K562 (cell line): ENCODE results near the gene ERMP1. TPM values are rescaled to one million over a fixed set of nuclear protein-coding genes. Genes with fewer than 3 reads are reported as not detected.

Source experiments
- ATAC-seq: fragments of 200-7000 bp; cut with Tn5 transposase; 3 replicates; pipeline ENCODE4 v1.9.1; 2020; ENCODE audit warnings: moderate library complexity
- BruUV-seq: library from RNA; stranded (reverse); fragments of 400-500 nt; replicated peaks from 2 replicates; lab custom pipeline; 2021; lab: Mats Ljungman, UMichigan
- CTCF ChIA-PET: fragments of 300-600 bp; formaldehyde crosslinking; extraction: SDS; loops from one replicate; lab custom pipeline; 2021; ENCODE audit warnings: low intra/inter-chr PET ratio; lab: Yijun Ruan, JAX
- POLR2A ChIA-PET: fragments of 300-600, 350-650 bp; sonication (Branson Sonifier 250); formaldehyde crosslinking; extraction: SDS; loops from one replicate; lab custom pipeline; 2021; ENCODE audit warnings: antibody characterized with exemption, inconsistent platforms; lab: Yijun Ruan, JAX
- DNase-seq, 4 experiments: peaks; one replicate each; pipeline versions ENCODE4 v3.0.0 to v3.0.0-alpha.2; 2011 to 2018; ENCODE audit warnings: low spot score in 3 of 4, mixed read lengths in 3 of 4; ENCODE audit errors: extremely low read depth in 1 of 4
- FAIRE-seq: peaks from 2 replicates; lab custom pipeline; 2011; peaks lifted over from hg19 to GRCh38; lab: Jason Lieb, UNC
- H2AFZ ChIP-seq: 2 replicates; pipeline ENCODE4 v1.6.0; 2011; ENCODE audit warnings: low read depth, low read length, control low read depth, inconsistent platforms
- H3K27ac ChIP-seq: fragments of 200-600 bp; 3 replicates; pipeline ENCODE4 v1.8.0; 2011; ENCODE audit warnings: low read depth, mild to moderate bottlenecking, control low read depth, inconsistent platforms, low read length, moderate library complexity, mixed read lengths; ENCODE audit errors: extremely low read depth
- H3K27me3 ChIP-seq, 2 experiments: fragments of 300-600 bp in 1 of 2; 2 replicates in 1 of 2; 3 replicates in 1 of 2; pipeline versions ENCODE4 v1.6.0 to v1.8.0; 2011; ENCODE audit warnings: inconsistent platforms in 2 of 2, low read length in 2 of 2, mild to moderate bottlenecking in 1 of 2, mixed read lengths in 1 of 2, moderate library complexity in 1 of 2; ENCODE audit not compliant: control insufficient read depth in 2 of 2, insufficient read depth in 2 of 2
- H3K36me3 ChIP-seq: fragments of 300-600 bp; 3 replicates; pipeline ENCODE4 v1.8.0; 2011; ENCODE audit warnings: mild to moderate bottlenecking, low read length, inconsistent platforms; ENCODE audit not compliant: control insufficient read depth, insufficient read depth
- H3K4me1 ChIP-seq, 2 experiments: fragments of 200-600 bp in 1 of 2; replicated peaks in 1 of 2; 2 replicates in 1 of 2; 3 replicates in 1 of 2; pipeline versions ENCODE4 v1.5.1 to v1.8.0; 2011; ENCODE audit warnings: inconsistent platforms in 2 of 2, low read length in 2 of 2, mild to moderate bottlenecking in 1 of 2, mixed read lengths in 1 of 2, moderate library complexity in 1 of 2; ENCODE audit not compliant: control insufficient read depth in 2 of 2, insufficient read depth in 2 of 2
- H3K4me2 ChIP-seq: 2 replicates; pipeline ENCODE4 v1.6.1; 2011; ENCODE audit warnings: low read length, control low read depth, inconsistent platforms, mixed read lengths; ENCODE audit not compliant: insufficient read depth
- H3K4me3 ChIP-seq: fragments of 200-600 bp; sonication (generic), shearing (Covaris generic); 2 replicates; pipeline ENCODE4 v1.5.1; 2016; ENCODE audit warnings: control low read depth, inconsistent platforms
- H3K79me2 ChIP-seq: fragments of 200-600 bp; 3 replicates; pipeline ENCODE4 v1.8.0; 2011; ENCODE audit warnings: low read length, inconsistent platforms; ENCODE audit not compliant: control insufficient read depth, insufficient read depth
- H3K9ac ChIP-seq, 2 experiments: 2 replicates each; pipeline versions ENCODE4 v1.6.0 to v1.6.1; 2011; ENCODE audit warnings: low read depth in 2 of 2, low read length in 2 of 2, control low read depth in 1 of 2, inconsistent platforms in 1 of 2, mild to moderate bottlenecking in 1 of 2, mixed read lengths in 1 of 2; ENCODE audit not compliant: insufficient read depth in 1 of 2
- H3K9me1 ChIP-seq: one replicate; pipeline ENCODE4 v1.6.0; 2011; ENCODE audit warnings: inconsistent platforms, mild to moderate bottlenecking, low read length, moderate library complexity; ENCODE audit not compliant: control insufficient read depth, insufficient read depth
- H3K9me3 ChIP-seq: replicated peaks from 2 replicates; pipeline ENCODE4 v1.5.1; 2011; ENCODE audit warnings: low read depth, low read length, inconsistent platforms; ENCODE audit not compliant: control insufficient read depth, insufficient read depth
- H4K20me1 ChIP-seq: replicated peaks from 2 replicates; pipeline ENCODE4 v1.6.1; 2011; ENCODE audit warnings: low read length, inconsistent platforms, mixed read lengths; ENCODE audit not compliant: control insufficient read depth, insufficient read depth
- EGR1 ChIP-seq: fragments of 450-650 bp; conservative IDR thresholded peaks from 2 replicates; pipeline ENCODE4 v1.6.1; 2017; ENCODE audit warnings: mild to moderate bottlenecking
- FOXO4 ChIP-seq: fragments of 450-650 bp; formaldehyde crosslinking; IDR thresholded peaks from 2 replicates; pipeline ENCODE4 v1.4.0; 2020; ENCODE audit warnings: mild to moderate bottlenecking, moderate library complexity
- GTF2A2 ChIP-seq: IDR thresholded peaks from 2 replicates; pipeline ENCODE4 v1.6.1; 2016; ENCODE audit warnings: mild to moderate bottlenecking, missing genetic modification characterization, missing compliant biosample characterization
- STAT6 ChIP-seq: sonication (generic); formaldehyde crosslinking; IDR thresholded peaks from 2 replicates; pipeline ENCODE4 v1.8.1; 2023; ENCODE audit warnings: mild to moderate bottlenecking, missing genetic modification reagents
- TCF7L2 ChIP-seq: fragments of 150-350 bp; IDR thresholded peaks from 2 replicates; pipeline ENCODE4 v1.6.1; 2016; ENCODE audit warnings: low read depth, mild to moderate bottlenecking, low read length, moderate library complexity
- XRCC4 ChIP-seq: IDR thresholded peaks from one replicate; pipeline ENCODE4 v1.6.1; 2011; ENCODE audit not compliant: insufficient read depth, insufficient read length; ENCODE audit errors: extremely low read depth
- ZC3H11A ChIP-seq: IDR thresholded peaks from 2 replicates; pipeline ENCODE4 v1.6.1; 2012; ENCODE audit warnings: low read depth, low read length, improper control_type of control experiment
- ZNF174 ChIP-seq: fragments of 250-450 bp; sonication (Bioruptor Pico); IDR thresholded peaks from 2 replicates; pipeline ENCODE4 v1.4.0; 2020; ENCODE audit warnings: mild to moderate bottlenecking
- ZNF239 ChIP-seq: fragments of 250-450 bp; sonication (Bioruptor Pico); IDR thresholded peaks from 2 replicates; pipeline ENCODE4 v1.4.0; 2020; ENCODE audit warnings: mild to moderate bottlenecking
- WGBS: fragments of 100-300 bp; shearing (Covaris generic); methylation state at CpG from one replicate; pipeline ENCODE4 v1.1.6; 2016; ENCODE audit warnings: low coverage, mixed read lengths; ENCODE audit not compliant: insufficient coverage; ENCODE audit errors: missing lambda C conversion rate; 5-methylcytosine and 5-hydroxymethylcytosine counted together
- in situ Hi-C: fragments of 300-500 bp; cut with MboI; formaldehyde crosslinking; loops from 4 replicates; pipeline ENCODE4 v1.15.0; 2018; ENCODE audit warnings: inconsistent platforms, mixed read lengths
- intact Hi-C: fragments of 100-400 bp; cut with micrococcal nuclease; formaldehyde crosslinking; loops from 2 replicates; pipeline ENCODE4 v1.14.2; 2022
- polyA plus RNA-seq, 8 experiments: library from polyadenylated mRNA; depleted of rRNA in 4 of 8; stranded (reverse) in 5 of 8; unstranded in 3 of 8; fragments of >200 nt; fragmentation: Nextera tagmentation in 2 of 8; fragmentation: Illumina TruSeq in 1 of 8; extraction: Ambion mirVana in 2 of 8; extraction: Trizol in 1 of 8; gene quantifications; 2 replicates each; pipeline versions ENCODE4 v1.2.1 to v1.2.3, GENCODE V29; 2011 to 2014; ENCODE audit warnings: inconsistent platforms in 1 of 8, missing spikeins in 1 of 8
- total RNA-seq, 7 experiments: library from RNA; depleted of rRNA in 6 of 7; stranded (reverse); fragments of >200 nt in 6 of 7; fragmentation: Illumina TruSeq in 2 of 7; extraction: Trizol in 2 of 7; gene quantifications; 2 replicates each; pipeline versions ENCODE4 v1.2.1 to v1.2.3, GENCODE V29; 2011 to 2021; ENCODE audit warnings: low replicate concordance in 1 of 7
- TF ChIP-seq, protein P1 (sequence below): fragments of 250-450 bp; sonication (Bioruptor Pico); IDR thresholded peaks from 2 replicates; pipeline ENCODE4 v1.4.0; 2020
- TF ChIP-seq, protein P2 (sequence below), 2 experiments: IDR thresholded peaks; 2 replicates each; pipeline ENCODE4 v1.6.1; 2011; ENCODE audit warnings: borderline replicate concordance in 1 of 2, control low read depth in 1 of 2, low read depth in 1 of 2, low read length in 1 of 2, mild to moderate bottlenecking in 1 of 2, mixed read lengths in 1 of 2, moderate library complexity in 1 of 2; ENCODE audit not compliant: insufficient read depth in 1 of 2, insufficient read length in 1 of 2, poor library complexity in 1 of 2, severe bottlenecking in 1 of 2; ENCODE audit errors: extremely low read depth in 1 of 2
- TF ChIP-seq, protein P3 (sequence below): fragments of 250-450 bp; sonication (Bioruptor Pico); IDR thresholded peaks from 2 replicates; pipeline ENCODE4 v1.8.0; 2022; ENCODE audit warnings: inconsistent platforms, mild to moderate bottlenecking, moderate library complexity, borderline replicate concordance

ERMP1 gene
- total and polyA plus RNA-seq, 9 of the 15 experiments (the other 6 are each of a cell fraction or from before 2014, with no cell fraction given) = 2.5 to 26.3 (median 12.6) TPM

- TF ChIP-seq FOXO4 (CRISPR knock-in tag) (no peak), STAT6 (CRISPR knock-in tag) (no peak)
Observed at GRCh38 chr9:5815461-5815860, 17.5 kb downstream of the ERMP1 start (continued).

- Histone ChIP-seq H2AFZ (no peak overlapping the region), H3K4me1 (peaks cover 3 to 7% of the 10 kb centered on the region in 2 experiments; a peak in 3 of 5 replicates), H3K9ac (no peak overlapping the region), H4K20me1 (no peaks in the 10 kb centered on the region), H3K27ac (no peak overlapping the region), H3K27me3 (no peaks in the 10 kb centered on the region), H3K9me1 (no peaks in the 10 kb centered on the region), H3K9me3 (no peaks in the 10 kb centered on the region), H3K79me2 (no peaks in the 10 kb centered on the region; the same call in 2 of the 3 replicates), H3K4me2 (no peak overlapping the region), H3K36me3 (peaks cover 61% of the 10 kb centered on the region), H3K4me3 (no peak overlapping the region)
- DNase-seq (no peak), FAIRE-seq (no peak), ATAC-seq (no peak)
- ChIA-PET POLR2A (no interaction called here), CTCF (no interaction called here)
- no TSS peak for BruUV-seq
- 76% methylated on average over 3 of the region's 3 CpGs for WGBS
- in situ Hi-C loops (no loop called here), intact Hi-C loops (no loop called here)
- TF ChIP-seq GTF2A2 (tag) = no peak
- no peak for TF ChIP-seq ZC3H11A
- no peak for TF ChIP-seq EGR1
- TF ChIP-seq, protein P1, sequence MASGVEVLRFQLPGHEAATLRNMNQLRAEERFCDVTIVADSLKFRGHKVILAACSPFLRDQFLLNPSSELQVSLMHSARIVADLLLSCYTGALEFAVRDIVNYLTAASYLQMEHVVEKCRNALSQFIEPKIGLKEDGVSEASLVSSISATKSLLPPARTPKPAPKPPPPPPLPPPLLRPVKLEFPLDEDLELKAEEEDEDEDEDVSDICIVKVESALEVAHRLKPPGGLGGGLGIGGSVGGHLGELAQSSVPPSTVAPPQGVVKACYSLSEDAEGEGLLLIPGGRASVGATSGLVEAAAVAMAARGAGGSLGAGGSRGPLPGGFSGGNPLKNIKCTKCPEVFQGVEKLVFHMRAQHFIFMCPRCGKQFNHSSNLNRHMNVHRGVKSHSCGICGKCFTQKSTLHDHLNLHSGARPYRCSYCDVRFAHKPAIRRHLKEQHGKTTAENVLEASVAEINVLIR (CRISPR knock-in tag) = no peak
- no peak for TF ChIP-seq XRCC4
- TF ChIP-seq, protein P2, sequence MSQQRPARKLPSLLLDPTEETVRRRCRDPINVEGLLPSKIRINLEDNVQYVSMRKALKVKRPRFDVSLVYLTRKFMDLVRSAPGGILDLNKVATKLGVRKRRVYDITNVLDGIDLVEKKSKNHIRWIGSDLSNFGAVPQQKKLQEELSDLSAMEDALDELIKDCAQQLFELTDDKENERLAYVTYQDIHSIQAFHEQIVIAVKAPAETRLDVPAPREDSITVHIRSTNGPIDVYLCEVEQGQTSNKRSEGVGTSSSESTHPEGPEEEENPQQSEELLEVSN (IDR thresholded peaks at IDR 0.05; ENCODE audit: borderline replicate concordance in 1 of 2, extremely low read depth in 1 of 2, insufficient read depth in 1 of 2, insufficient read length in 1 of 2, low read depth in 1 of 2, low read length in 1 of 2, poor library complexity in 1 of 2, severe bottlenecking in 1 of 2) = no peak
- TF ChIP-seq ZNF239 (CRISPR knock-in tag) = no peak
- no peak for TF ChIP-seq TCF7L2
- TF ChIP-seq, protein P3, sequence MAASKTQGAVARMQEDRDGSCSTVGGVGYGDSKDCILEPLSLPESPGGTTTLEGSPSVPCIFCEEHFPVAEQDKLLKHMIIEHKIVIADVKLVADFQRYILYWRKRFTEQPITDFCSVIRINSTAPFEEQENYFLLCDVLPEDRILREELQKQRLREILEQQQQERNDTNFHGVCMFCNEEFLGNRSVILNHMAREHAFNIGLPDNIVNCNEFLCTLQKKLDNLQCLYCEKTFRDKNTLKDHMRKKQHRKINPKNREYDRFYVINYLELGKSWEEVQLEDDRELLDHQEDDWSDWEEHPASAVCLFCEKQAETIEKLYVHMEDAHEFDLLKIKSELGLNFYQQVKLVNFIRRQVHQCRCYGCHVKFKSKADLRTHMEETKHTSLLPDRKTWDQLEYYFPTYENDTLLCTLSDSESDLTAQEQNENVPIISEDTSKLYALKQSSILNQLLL (CRISPR knock-in tag) = no peak
- TF ChIP-seq ZNF174 = no peak
Observed at GRCh38 chr9:5813824-5814223, 19.1 kb downstream of the ERMP1 start.
